HG03521 (cell line): ENCODE results near the gene AMMECR1L.
"Not testable (repeated sequence)": the region's sequence is repeated elsewhere in the genome, so short reads cannot be mapped to it uniquely, and the experiment has no call there.

ENCODE experiments used
- ATAC-seq: cut with Tn5 transposase; IDR thresholded peaks from one replicate; pipeline ENCODE4 v1.9.1; 2021; ENCODE audit warnings: mild to moderate bottlenecking, moderate library complexity; ENCODE audit not compliant: unreplicated experiment

Gene AMMECR1L

DNA sequence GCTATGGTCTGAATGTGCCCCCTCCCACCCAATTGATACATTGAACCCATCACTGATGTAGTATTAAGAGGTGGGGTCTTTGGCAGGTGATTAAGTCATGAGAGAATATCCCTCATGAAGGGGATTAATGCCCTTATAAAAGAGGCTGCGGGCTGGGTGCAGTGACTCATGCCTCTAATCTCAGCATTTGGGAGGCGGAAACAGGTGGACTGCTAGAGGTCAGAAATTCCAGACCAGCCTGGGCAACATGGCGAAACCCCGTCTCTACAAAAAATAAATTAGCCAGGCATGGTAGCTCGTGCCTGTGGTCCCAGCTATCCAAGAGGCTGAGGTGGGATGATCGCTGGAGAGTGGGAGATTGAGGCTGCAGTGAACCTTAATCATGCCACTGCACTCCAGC lies 42.1 kb downstream of the AMMECR1L start:
- no peak for ATAC-seq

DNA sequence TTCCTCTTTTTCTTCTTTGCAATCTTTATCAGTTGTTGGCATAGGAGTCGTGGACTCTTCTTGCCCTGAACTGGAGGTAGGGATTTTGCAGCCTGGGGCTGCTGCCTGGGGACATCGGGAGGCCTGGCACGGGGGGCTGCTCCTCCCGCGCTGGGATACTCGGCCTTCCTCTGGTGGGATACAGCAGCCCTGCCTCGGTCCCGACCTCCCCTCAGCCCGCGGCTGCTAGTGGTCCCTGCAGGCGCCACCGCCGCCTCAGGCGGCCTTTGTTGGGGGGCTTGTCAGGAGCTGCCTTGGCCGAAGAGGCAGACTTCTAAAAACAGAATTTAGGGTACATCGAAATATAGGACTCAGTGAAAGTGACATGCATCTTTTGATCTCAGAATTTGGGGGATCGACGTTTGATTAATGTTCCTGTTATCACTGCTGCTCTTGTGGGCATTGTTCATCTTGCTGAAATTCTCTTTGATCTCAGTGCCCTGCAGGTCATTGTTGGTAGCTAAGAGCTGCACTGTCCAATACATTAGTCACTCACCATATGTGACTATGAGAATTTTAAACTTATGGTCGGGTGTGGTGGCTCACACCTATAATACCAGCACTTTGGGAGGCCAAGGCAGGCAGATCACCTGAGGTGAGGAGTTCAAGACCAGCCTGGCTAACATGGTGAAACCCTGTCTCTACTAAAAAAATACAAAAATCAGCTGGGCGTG lies 44.1 kb downstream of the AMMECR1L start:
- ATAC-seq = no peak

DNA sequence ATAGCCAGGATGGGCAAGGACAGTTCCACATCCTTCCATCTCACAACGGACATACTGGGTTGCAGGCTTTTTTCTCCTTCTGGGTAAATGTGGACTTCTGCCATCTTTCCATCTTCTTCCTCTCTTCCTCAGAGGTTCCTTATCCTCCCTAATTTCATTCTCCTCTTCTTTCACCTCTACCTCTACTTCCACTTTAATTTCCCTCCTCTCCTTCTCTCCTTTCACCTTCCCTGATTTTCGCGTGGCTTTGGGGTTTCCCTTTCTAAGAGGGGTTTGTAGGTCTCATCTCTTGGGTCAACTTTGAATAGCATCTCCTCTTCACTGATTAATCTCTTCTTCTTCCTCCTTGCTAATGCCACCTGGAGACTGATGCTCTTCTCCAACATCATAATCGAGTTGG lies 44.9 kb downstream of the AMMECR1L start:
- no peak for ATAC-seq

DNA sequence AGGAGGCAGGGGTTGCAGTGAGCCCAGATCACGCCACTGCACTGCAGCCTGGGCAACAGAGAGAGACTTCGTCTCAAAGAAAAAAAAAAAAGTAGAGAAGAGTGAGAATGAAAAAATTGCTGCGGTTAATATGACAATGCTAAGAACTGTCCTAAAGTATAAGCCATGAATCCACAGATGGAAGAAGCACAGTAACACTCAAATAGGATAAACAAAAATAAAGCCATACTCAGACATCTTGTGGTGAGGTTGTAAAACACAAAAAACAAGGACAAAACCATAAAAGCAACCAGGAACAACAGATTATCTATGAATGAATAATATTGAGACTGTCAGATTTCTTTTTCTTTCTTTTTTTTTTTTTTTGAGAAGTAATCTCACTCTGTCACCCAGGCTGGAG lies 50.8 kb downstream of the AMMECR1L start:
- ATAC-seq = no peak

DNA sequence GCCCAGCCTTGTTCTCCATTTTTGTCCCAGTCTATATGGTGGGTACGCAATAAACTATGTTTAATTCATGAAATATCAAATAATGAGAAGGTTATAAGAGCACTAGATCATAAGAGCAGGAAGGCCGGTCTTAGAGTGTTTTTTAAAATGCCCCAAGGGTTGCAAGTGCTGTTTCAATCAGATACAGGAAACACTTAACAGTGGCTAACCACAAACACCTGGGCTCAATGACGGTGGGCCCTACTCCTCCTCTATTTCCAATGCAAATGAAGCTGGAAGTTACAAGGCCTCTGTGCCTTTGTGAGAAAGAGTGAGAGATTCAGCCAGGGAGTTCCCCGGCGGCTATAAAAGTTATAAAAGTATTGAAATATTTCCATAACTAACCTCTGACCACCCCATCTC lies 55.9 kb downstream of the AMMECR1L start:
- ATAC-seq = peak; percentile 97

DNA sequence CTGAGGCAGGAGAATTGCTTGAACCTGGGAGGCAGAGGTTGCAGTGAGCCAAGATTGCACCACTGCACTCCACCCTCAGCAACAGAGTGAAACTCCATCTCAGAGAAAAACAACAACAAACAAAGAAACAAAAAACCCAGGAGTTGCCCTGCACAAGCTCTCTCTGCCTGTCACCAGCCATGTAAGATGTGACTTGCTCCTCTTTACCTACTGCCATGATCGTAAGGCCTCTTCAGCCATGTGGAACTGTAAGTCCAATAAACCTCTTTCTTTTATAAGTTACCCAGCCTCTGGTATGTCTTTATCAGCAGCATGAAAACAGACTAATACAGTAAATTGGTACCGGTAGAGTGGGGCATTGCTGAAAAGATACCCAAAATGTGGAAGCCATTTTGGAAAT lies 59.0 kb downstream of the AMMECR1L start:
- not testable (repeated sequence) for ATAC-seq

DNA sequence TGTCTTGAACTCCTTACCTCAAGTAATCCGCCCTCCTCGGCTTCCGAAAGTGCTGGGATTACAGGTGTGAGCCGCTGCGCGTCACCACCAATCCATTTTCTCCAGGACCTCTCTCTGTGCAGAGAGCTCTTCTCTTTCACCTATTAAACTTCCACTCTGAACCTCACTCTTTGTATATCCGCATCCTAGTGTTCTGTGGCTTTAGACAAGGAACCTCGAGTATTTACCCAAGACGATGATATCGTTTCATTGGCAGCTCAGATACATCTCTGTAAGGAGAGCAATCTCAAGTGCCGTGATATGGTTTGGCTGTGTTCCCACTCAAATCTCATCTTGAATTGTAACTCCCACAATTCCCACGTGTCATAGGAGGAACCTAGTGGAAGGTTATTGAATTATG lies 59.7 kb downstream of the AMMECR1L start:
- ATAC-seq = no peak

DNA sequence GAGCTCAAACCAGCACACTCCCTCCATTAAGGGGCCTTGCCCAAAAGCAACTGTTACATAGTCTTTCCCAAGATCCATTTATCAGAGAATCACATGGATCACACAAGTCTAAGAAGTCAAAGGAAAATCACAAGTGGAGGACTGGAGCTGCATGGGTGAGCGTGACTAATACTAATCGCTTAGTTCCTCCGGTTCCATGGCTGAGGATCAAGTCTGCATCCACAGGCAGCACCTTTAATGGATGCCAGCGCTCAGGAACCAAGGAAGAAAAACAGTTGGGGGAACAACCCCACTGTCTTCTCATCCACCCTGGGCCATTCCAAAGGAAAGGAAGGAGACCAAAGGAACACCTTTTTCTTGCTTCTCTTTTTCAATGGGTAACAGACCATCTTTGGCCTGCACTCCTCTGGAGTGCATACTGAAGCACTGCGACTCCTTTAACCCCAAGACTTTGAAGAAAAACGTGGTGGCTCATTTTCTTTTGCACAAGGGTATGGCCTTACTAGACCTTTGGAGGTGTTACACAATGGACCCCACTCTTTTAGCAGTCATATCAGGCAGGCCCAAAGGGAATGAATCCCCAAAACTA lies 65.6 kb downstream of the AMMECR1L start:
- ATAC-seq = no peak

DNA sequence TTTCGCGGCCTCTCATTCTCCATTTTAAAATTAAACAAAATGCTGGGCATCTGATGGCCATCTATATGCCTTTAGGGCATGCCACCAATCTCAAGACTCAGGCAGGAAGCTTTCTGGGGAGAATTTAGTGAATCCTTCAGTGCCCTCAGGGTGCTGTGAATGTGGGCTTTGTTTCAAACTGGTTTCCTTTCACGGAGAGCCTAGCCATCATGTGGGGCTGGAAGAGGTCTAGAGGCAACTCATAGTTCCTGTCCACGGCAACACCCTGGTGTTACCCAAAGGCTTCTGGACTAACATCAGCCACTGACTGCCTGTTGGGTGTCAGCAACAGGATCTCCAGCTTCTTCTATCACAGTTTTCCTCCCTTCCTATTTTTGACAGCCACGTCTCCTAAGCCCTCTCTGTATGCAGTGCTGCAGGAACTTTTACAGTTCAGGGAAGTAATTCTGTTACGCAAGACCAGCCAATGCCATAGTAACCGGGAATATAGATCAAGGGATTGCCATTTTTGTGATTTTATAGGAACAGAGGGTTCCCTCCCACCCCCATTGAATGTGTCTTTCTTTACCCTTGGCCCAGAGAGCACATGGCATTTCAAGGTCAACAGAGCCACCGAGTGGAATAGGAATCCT lies 66.8 kb downstream of the AMMECR1L start:
- ATAC-seq = no peak

DNA sequence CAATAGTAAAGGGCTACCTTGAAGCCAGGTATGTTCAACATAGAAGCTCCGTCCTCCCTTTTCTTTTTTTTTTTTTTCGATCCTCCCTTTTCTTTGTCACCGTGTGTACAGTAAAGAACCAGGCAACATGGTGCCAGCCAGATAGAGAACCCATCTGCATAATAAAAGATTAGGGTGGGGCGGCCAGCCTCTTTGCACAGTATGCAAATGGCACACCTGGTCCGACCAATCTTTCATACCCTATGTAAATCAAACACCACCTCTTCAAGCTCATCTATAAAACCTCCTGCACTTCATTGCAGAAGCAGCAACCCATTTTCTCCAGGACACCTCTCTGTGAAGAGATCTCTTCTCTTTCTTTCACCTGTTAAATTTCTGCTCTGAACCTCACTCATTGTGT lies 67.5 kb downstream of the AMMECR1L start:
- ATAC-seq = no peak

DNA sequence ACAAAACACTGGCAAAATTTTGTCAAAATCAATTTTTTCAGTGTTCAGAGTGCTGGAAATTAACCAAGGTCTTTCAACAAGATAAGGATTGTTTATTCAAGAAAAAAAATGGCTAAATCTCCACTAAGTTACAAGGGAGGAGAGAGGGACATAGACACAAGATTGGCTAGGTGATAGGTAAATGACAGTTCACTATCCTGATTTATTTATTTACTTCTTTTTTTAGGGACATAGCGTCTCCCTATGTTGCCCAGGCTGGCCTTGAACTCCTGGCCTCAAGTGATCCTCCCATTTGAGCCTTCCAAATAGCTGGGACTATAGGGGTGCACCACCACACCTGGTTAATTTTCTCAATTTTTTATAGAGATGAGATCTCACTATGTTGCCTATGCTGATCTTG lies 71.1 kb downstream of the AMMECR1L start:
- ATAC-seq = no peak

DNA sequence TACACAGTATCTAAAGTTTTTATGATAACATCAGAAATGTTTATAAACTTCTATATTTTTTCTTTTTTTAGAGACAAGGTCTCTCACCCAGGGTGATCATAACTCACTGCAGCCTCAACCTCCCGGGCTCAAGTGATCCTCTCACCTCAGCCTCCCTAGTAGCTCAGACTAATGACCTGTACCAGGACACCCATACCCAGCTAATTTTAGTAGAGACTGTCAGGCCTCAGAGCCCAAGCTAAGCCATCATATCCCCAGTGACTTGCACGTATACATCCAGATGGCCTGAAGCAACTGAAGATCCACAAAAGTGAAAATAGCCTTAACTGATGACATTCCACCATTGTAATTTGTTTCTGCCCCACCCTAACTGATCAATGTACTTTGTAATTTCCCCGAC lies 73.3 kb downstream of the AMMECR1L start:
- ATAC-seq = not testable (repeated sequence)
